ENCODE results near the gene C22orf42.

GRCh38 chr22:32103658-32104315, 55.3 kb downstream of the C22orf42 start:
- TF ChIP-seq CTCF (conservative IDR thresholded peaks at IDR 0.05 in 1 of 2, IDR thresholded peaks at IDR 0.05 in 1 of 2; ENCODE audit: extremely low read depth in 1 of 2, insufficient read depth in 1 of 2, low read depth in 1 of 2, low read length in 2 of 2) = peak; percentile 32 to 52
- no peak for TF ChIP-seq EZH2 (IDR thresholded peaks at IDR 0.05; ENCODE audit: borderline replicate concordance, low read length)
